ENCODE results near the gene TP63.

GRCh38 chr3:189845069-189845468, 213.9 kb downstream of the TP63 start:
- no peak for TF ChIP-seq POLR2AphosphoS5 (IDR thresholded peaks at IDR 0.05)
- no peak for TF ChIP-seq CTCF (IDR thresholded peaks at IDR 0.05)
- no peak for TF ChIP-seq POLR2A (IDR thresholded peaks at IDR 0.05)
